HepG2 (cell line): ENCODE results near the gene ACAP1. TPM values are rescaled to one million over a fixed set of nuclear protein-coding genes. Genes with fewer than 3 reads are reported as not detected.

Experiments
- BRD4 ChIP-seq: sonication (generic); formaldehyde crosslinking; IDR thresholded peaks from 2 replicates; pipeline ENCODE4 v1.4.0; 2020; ENCODE audit warnings: missing genetic modification reagents
- HIVEP1 ChIP-seq: sonication (generic); formaldehyde crosslinking; IDR thresholded peaks from 2 replicates; pipeline ENCODE4 v1.4.0; 2020; ENCODE audit warnings: mild to moderate bottlenecking, missing genetic modification reagents
- HMG20A ChIP-seq: IDR thresholded peaks from 2 replicates; pipeline ENCODE4 v1.6.1; 2016; ENCODE audit warnings: borderline replicate concordance
- KLF16 ChIP-seq, 2 experiments: sonication (generic) in 1 of 2; formaldehyde crosslinking in 1 of 2; IDR thresholded peaks; 2 replicates each; pipeline versions ENCODE4 v1.6.1 to v1.8.0; 2016 to 2023; ENCODE audit warnings: missing genetic modification reagents in 2 of 2, missing compliant biosample characterization in 1 of 2
- MED13 ChIP-seq: sonication (generic); formaldehyde crosslinking; IDR thresholded peaks from 2 replicates; pipeline ENCODE4 v1.5.0; 2020; ENCODE audit warnings: missing genetic modification reagents
- MIXL1 ChIP-seq: IDR thresholded peaks from 2 replicates; pipeline ENCODE4 v1.6.1; 2016
- NONO ChIP-seq, 2 experiments: fragments of 450-650 bp in 1 of 2; sonication (generic) in 1 of 2; formaldehyde crosslinking in 1 of 2; IDR thresholded peaks in 1 of 2; conservative IDR thresholded peaks in 1 of 2; 2 replicates each; pipeline versions ENCODE4 v1.6.1 to v1.8.0; 2017 to 2022; ENCODE audit warnings: mild to moderate bottlenecking in 1 of 2, missing genetic modification reagents in 1 of 2, moderate library complexity in 1 of 2
- PHF8 ChIP-seq: sonication (generic); formaldehyde crosslinking; IDR thresholded peaks from 2 replicates; pipeline ENCODE4 v1.5.0; 2020; ENCODE audit warnings: missing genetic modification reagents
- REPIN1 ChIP-seq: sonication (generic); formaldehyde crosslinking; IDR thresholded peaks from 2 replicates; pipeline ENCODE4 v1.8.0; 2022; ENCODE audit warnings: missing genetic modification reagents, low read depth, mild to moderate bottlenecking, borderline replicate concordance
- SP4 ChIP-seq: sonication (generic); formaldehyde crosslinking; IDR thresholded peaks from 2 replicates; pipeline ENCODE4 v1.8.1; 2023; ENCODE audit warnings: mild to moderate bottlenecking, missing genetic modification reagents
- ZNF17 ChIP-seq: sonication (generic); formaldehyde crosslinking; IDR thresholded peaks from 2 replicates; pipeline ENCODE4 v1.5.0; 2020; ENCODE audit warnings: mild to moderate bottlenecking, missing genetic modification reagents
- polyA plus RNA-seq, 8 experiments: library from polyadenylated mRNA; depleted of rRNA in 3 of 8; stranded (reverse) in 7 of 8; unstranded in 1 of 8; fragments of >200 nt; fragmentation: Illumina TruSeq in 4 of 8; extraction: Trizol in 4 of 8; gene quantifications; 2 replicates each; pipeline versions ENCODE4 v1.2.1 to v1.2.3, GENCODE V29; 2011 to 2016; ENCODE audit warnings: low read depth in 4 of 8, missing spikeins in 1 of 8, mixed read lengths in 1 of 8; ENCODE audit not compliant: insufficient read depth in 1 of 8
- total RNA-seq, 5 experiments: library from RNA; depleted of rRNA; stranded (reverse); fragments of >200 nt; fragmentation: Illumina TruSeq; extraction: Trizol; gene quantifications; 2 replicates each; pipeline ENCODE4 v1.2.3, GENCODE V29; 2016; ENCODE audit warnings: low read depth in 1 of 5
- TF ChIP-seq, protein P1 (sequence below): sonication (generic); formaldehyde crosslinking; IDR thresholded peaks from 2 replicates; pipeline ENCODE4 v1.4.0; 2020; ENCODE audit warnings: missing genetic modification reagents, borderline replicate concordance
- TF ChIP-seq, protein P2 (sequence below): sonication (generic); formaldehyde crosslinking; IDR thresholded peaks from 2 replicates; pipeline ENCODE4 v1.4.0; 2020; ENCODE audit warnings: missing genetic modification reagents
- TF ChIP-seq, protein P3 (sequence below): sonication (generic); formaldehyde crosslinking; IDR thresholded peaks from 2 replicates; pipeline ENCODE4 v1.5.0; 2020; ENCODE audit warnings: mild to moderate bottlenecking, missing genetic modification reagents, borderline replicate concordance
- TF ChIP-seq, protein P4 (sequence below): sonication (generic); formaldehyde crosslinking; IDR thresholded peaks from 2 replicates; pipeline ENCODE4 v1.5.0; 2020; ENCODE audit warnings: mild to moderate bottlenecking, missing genetic modification reagents, moderate library complexity
- TF ChIP-seq, protein P5 (sequence below): IDR thresholded peaks from 2 replicates; pipeline ENCODE4 v1.6.1; 2016; ENCODE audit warnings: low read depth, borderline replicate concordance

The ACAP1 gene
- total and polyA plus RNA-seq, 2 of the 13 experiments (the other 11 are each of a cell fraction or from before 2014, with no cell fraction given), result 1.3 to 2.5 TPM

DNA sequence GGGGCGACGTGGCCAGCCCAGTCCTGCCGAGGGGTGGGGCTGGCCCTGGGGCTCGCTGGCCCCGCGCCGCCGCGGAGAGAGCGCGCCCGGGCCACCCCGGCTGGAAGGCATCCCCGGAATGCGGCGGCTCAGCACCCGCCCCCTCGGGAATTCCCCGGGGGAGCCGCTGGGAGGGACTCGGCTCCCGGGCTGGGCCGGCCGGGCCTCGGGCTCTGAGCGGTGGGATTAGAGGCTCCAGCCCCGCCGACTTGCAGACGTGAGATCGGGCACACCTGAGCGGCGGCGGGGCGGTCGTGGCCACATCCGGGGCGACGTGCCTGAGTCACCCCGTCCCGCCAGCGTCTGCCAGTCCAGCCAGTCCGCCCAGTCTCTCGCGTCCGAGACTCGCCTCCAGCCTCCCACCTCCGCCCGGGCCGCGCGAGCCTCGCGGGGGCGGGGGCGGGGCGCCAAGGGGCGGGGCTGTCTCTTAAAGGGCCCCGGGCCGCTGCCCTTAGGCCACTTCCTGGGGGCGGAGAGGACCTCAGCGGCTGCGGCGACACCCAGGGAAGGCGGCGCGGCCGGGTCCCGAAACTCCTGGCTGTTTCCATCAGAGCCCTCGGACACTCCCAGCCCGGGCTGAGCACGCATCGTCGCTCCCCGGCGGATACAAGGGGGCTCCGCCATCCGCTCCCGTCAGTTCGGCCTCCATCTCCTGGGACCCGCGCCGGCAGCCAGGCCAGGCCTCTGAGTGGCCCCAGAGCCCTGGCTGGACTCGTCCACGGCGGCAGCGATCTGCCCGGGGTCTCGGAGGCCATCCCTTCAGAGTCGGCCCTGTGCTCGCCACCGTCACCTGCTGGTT is 15.6 kb downstream of the ACAP1 start, which contains the start of gene KCTD11 (continued):
- TF ChIP-seq, protein P1, sequence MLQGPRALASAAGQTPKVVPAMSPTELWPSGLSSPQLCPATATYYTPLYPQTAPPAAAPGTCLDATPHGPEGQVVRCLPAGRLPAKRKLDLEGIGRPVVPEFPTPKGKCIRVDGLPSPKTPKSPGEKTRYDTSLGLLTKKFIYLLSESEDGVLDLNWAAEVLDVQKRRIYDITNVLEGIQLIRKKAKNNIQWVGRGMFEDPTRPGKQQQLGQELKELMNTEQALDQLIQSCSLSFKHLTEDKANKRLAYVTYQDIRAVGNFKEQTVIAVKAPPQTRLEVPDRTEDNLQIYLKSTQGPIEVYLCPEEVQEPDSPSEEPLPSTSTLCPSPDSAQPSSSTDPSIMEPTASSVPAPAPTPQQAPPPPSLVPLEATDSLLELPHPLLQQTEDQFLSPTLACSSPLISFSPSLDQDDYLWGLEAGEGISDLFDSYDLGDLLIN, result peak; percentile 69; the same call in 1 of the 2 replicates
- TF ChIP-seq HIVEP1 (CRISPR knock-in tag), result peak; percentile 99
- TF ChIP-seq KLF16 (CRISPR knock-in tag; IDR thresholded peaks at IDR 0.05), result peak in 1 of 2 experiments; percentile 59; a peak in 2 of 4 replicates
- peak; percentile 10; the same call in 1 of the 2 replicates for TF ChIP-seq MIXL1 (CRISPR knock-in tag)
- no peak for TF ChIP-seq HMG20A
- TF ChIP-seq, protein P2, sequence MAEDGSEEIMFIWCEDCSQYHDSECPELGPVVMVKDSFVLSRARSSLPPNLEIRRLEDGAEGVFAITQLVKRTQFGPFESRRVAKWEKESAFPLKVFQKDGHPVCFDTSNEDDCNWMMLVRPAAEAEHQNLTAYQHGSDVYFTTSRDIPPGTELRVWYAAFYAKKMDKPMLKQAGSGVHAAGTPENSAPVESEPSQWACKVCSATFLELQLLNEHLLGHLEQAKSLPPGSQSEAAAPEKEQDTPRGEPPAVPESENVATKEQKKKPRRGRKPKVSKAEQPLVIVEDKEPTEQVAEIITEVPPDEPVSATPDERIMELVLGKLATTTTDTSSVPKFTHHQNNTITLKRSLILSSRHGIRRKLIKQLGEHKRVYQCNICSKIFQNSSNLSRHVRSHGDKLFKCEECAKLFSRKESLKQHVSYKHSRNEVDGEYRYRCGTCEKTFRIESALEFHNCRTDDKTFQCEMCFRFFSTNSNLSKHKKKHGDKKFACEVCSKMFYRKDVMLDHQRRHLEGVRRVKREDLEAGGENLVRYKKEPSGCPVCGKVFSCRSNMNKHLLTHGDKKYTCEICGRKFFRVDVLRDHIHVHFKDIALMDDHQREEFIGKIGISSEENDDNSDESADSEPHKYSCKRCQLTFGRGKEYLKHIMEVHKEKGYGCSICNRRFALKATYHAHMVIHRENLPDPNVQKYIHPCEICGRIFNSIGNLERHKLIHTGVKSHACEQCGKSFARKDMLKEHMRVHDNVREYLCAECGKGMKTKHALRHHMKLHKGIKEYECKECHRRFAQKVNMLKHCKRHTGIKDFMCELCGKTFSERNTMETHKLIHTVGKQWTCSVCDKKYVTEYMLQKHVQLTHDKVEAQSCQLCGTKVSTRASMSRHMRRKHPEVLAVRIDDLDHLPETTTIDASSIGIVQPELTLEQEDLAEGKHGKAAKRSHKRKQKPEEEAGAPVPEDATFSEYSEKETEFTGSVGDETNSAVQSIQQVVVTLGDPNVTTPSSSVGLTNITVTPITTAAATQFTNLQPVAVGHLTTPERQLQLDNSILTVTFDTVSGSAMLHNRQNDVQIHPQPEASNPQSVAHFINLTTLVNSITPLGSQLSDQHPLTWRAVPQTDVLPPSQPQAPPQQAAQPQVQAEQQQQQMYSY (CRISPR knock-in tag), result peak; percentile 76
- no peak for TF ChIP-seq BRD4 (CRISPR knock-in tag)
- TF ChIP-seq, protein P3, sequence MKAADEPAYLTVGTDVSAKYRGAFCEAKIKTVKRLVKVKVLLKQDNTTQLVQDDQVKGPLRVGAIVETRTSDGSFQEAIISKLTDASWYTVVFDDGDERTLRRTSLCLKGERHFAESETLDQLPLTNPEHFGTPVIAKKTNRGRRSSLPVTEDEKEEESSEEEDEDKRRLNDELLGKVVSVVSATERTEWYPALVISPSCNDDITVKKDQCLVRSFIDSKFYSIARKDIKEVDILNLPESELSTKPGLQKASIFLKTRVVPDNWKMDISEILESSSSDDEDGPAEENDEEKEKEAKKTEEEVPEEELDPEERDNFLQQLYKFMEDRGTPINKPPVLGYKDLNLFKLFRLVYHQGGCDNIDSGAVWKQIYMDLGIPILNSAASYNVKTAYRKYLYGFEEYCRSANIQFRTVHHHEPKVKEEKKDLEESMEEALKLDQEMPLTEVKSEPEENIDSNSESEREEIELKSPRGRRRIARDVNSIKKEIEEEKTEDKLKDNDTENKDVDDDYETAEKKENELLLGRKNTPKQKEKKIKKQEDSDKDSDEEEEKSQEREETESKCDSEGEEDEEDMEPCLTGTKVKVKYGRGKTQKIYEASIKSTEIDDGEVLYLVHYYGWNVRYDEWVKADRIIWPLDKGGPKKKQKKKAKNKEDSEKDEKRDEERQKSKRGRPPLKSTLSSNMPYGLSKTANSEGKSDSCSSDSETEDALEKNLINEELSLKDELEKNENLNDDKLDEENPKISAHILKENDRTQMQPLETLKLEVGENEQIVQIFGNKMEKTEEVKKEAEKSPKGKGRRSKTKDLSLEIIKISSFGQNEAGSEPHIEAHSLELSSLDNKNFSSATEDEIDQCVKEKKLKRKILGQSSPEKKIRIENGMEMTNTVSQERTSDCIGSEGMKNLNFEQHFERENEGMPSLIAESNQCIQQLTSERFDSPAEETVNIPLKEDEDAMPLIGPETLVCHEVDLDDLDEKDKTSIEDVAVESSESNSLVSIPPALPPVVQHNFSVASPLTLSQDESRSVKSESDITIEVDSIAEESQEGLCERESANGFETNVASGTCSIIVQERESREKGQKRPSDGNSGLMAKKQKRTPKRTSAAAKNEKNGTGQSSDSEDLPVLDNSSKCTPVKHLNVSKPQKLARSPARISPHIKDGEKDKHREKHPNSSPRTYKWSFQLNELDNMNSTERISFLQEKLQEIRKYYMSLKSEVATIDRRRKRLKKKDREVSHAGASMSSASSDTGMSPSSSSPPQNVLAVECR, result peak; percentile 87
- no peak for TF ChIP-seq NONO (IDR thresholded peaks at IDR 0.05)
- TF ChIP-seq NONO (CRISPR knock-in tag; conservative IDR thresholded peaks at IDR 0.05), result peak; percentile 73; the same call in 1 of the 2 replicates
- no peak for TF ChIP-seq ZNF17
- 0 out of 2 replicates have a peak, but pooled peaks have one; percentile 42 for TF ChIP-seq MED13 (CRISPR knock-in tag)
- TF ChIP-seq REPIN1 (CRISPR knock-in tag), result peak; percentile 40; the same call in 1 of the 2 replicates
- TF ChIP-seq PHF8, result peak; percentile 68
- TF ChIP-seq, protein P4, sequence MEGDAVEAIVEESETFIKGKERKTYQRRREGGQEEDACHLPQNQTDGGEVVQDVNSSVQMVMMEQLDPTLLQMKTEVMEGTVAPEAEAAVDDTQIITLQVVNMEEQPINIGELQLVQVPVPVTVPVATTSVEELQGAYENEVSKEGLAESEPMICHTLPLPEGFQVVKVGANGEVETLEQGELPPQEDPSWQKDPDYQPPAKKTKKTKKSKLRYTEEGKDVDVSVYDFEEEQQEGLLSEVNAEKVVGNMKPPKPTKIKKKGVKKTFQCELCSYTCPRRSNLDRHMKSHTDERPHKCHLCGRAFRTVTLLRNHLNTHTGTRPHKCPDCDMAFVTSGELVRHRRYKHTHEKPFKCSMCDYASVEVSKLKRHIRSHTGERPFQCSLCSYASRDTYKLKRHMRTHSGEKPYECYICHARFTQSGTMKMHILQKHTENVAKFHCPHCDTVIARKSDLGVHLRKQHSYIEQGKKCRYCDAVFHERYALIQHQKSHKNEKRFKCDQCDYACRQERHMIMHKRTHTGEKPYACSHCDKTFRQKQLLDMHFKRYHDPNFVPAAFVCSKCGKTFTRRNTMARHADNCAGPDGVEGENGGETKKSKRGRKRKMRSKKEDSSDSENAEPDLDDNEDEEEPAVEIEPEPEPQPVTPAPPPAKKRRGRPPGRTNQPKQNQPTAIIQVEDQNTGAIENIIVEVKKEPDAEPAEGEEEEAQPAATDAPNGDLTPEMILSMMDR (CRISPR knock-in tag), result peak; percentile 66
- peak; percentile 86 for TF ChIP-seq SP4
- TF ChIP-seq, protein P5, sequence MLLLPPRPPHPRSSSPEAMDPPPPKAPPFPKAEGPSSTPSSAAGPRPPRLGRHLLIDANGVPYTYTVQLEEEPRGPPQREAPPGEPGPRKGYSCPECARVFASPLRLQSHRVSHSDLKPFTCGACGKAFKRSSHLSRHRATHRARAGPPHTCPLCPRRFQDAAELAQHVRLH (CRISPR knock-in tag), result peak; percentile 19; the same call in 1 of the 2 replicates
